ENCODE measurements around the gene BCL10. TPM values are rescaled to one million over a fixed set of nuclear protein-coding genes. Genes with fewer than 3 reads are reported as not detected.
A peak's percentile ranks its signal among the peaks of the same experiment; 100 is the strongest.

The BCL10 gene
- total RNA-seq, 1 experiment from 2014 or later, result 26.1 TPM

- Histone ChIP-seq H4K5ac (ENCODE audit: insufficient read length, low read depth, low read length) (no peak overlapping the region), H3K23ac (ENCODE audit: insufficient read length, low read depth, low read length) (no peak overlapping the region), H2AFZ (ENCODE audit: low read length) (no peak overlapping the region), H3K4me1 (ENCODE audit: insufficient read depth, low read length) (no peaks in the 10 kb centered on the region), H3K18ac (ENCODE audit: insufficient read length, low read depth, low read length) (no peak overlapping the region), H3K56ac (ENCODE audit: insufficient read length, low read depth, low read length) (no peak overlapping the region), H4K91ac (ENCODE audit: insufficient read length, low read depth, low read length) (no peak overlapping the region), H3T11ph (ENCODE audit: low read length) (no peak overlapping the region), H3K79me2 (ENCODE audit: insufficient read depth, low read length) (no peaks in the 10 kb centered on the region), H3K23me2 (ENCODE audit: insufficient read length, low read depth, low read length, poor library complexity, severe bottlenecking) (no peaks in the 10 kb centered on the region), H3K27me3 (ENCODE audit: insufficient read depth, low read length) (no peaks in the 10 kb centered on the region), H3K4me2 (ENCODE audit: insufficient read depth, insufficient read length, low read length) (no peak overlapping the region), H2BK5ac (ENCODE audit: insufficient read length, low read length) (no peak overlapping the region), H3K4ac (ENCODE audit: low read depth, low read length) (no peak overlapping the region), H4K8ac (replicated peaks; ENCODE audit: insufficient read length, low read depth, low read length) (no peak overlapping the region), H3K79me1 (ENCODE audit: insufficient read depth, low read depth, low read length, poor library complexity, severe bottlenecking) (no peaks in the 10 kb centered on the region), H4K20me1 (ENCODE audit: control insufficient read depth, insufficient read depth, insufficient read length) (no peaks in the 10 kb centered on the region), H2BK15ac (ENCODE audit: low read depth, low read length) (no peak overlapping the region), H2BK12ac (ENCODE audit: insufficient read length, low read depth, low read length) (no peak overlapping the region), H3K27ac (ENCODE audit: insufficient read length, low read depth, low read length) (no peak overlapping the region), H2BK20ac (ENCODE audit: low read depth, low read length, poor library complexity, severe bottlenecking) (no peak overlapping the region), H3K9ac (ENCODE audit: extremely low read depth, insufficient read length, low read length) (no peak overlapping the region), H3K9me3 (ENCODE audit: control insufficient read depth, low read depth, low read length) (no peaks in the 10 kb centered on the region), H2BK120ac (ENCODE audit: low read depth, low read length, poor library complexity, severe bottlenecking) (no peak overlapping the region), H3K14ac (ENCODE audit: insufficient read depth, low read length) (no peak overlapping the region), H2AK5ac (ENCODE audit: insufficient read length, low read length) (no peak overlapping the region)
- no CpG with 5 or more reads among the region's 11 CpGs for WGBS (ENCODE audit: extremely low coverage, insufficient read length, low lambda C conversion rate)
- Mint-ChIP-seq H3K9me3 (no peaks in the 10 kb centered on the region), H3K4me3 (no peak overlapping the region), H3K27ac (no peak overlapping the region), H3K27me3 (ENCODE audit: low read depth) (no peaks in the 10 kb centered on the region), H3K4me1 (peaks cover 23 to 28% of the 10 kb centered on the region in 2 experiments), H3K36me3 (ENCODE audit: insufficient read depth in 1 of 3, low read depth in 3 of 3) (no peaks in the 10 kb centered on the region)
- no peak for TF ChIP-seq CTCF (conservative IDR thresholded peaks at IDR 0.05)
- peak; percentile 68 for DNase-seq
Observed at GRCh38 chr1:85283475-85284199, 7.2 kb upstream of the BCL10 start.

Measured in H9 (cell line).